Aorta (tissue), 5 donors: ENCODE data around the gene MTFR1L. TPM values are rescaled to one million over a fixed set of nuclear protein-coding genes. Genes with fewer than 3 reads are reported as not detected.

Experiments
- ATAC-seq: fragments of 200-7000 bp; cut with Tn5 transposase; one replicate; pipeline ENCODE4 v1.9.1; 2022; ENCODE audit warnings: moderate library complexity; ENCODE audit not compliant: low FRiP score
- DNase-seq, 2 donors: peaks; one replicate each; pipeline ENCODE4 v3.0.0-alpha.2; 2020
- H3K27ac ChIP-seq, 2 donors: one replicate each; pipeline ENCODE4 v1.5.1; 2013; ENCODE audit warnings: low read length in 2 of 2, mild to moderate bottlenecking in 2 of 2, moderate library complexity in 2 of 2, control low read depth in 1 of 2, inconsistent platforms in 1 of 2, low read depth in 1 of 2
- H3K27me3 ChIP-seq, 2 donors: one replicate each; pipeline ENCODE4 v1.6.1; 2013; ENCODE audit warnings: control low read depth in 1 of 2, low read length in 1 of 2, mild to moderate bottlenecking in 1 of 2, moderate library complexity in 1 of 2; ENCODE audit not compliant: insufficient read depth in 2 of 2, control insufficient read depth in 1 of 2
- H3K36me3 ChIP-seq, 2 donors: one replicate each; pipeline ENCODE4 v1.6.1; 2013; ENCODE audit warnings: control low read depth in 1 of 2, low read length in 1 of 2, mild to moderate bottlenecking in 1 of 2; ENCODE audit not compliant: insufficient read depth in 2 of 2, control insufficient read depth in 1 of 2
- H3K4me1 ChIP-seq, 2 donors: one replicate each; pipeline ENCODE4 v1.6.1; 2013; ENCODE audit warnings: low read length in 2 of 2, control low read depth in 1 of 2, mild to moderate bottlenecking in 1 of 2, moderate library complexity in 1 of 2; ENCODE audit not compliant: insufficient read depth in 2 of 2, control insufficient read depth in 1 of 2
- H3K4me3 ChIP-seq, 2 donors: one replicate each; pipeline ENCODE4 v1.5.1; 2013; ENCODE audit warnings: low read length in 2 of 2, control low read depth in 1 of 2, mild to moderate bottlenecking in 1 of 2
- H3K9me3 ChIP-seq: one replicate; pipeline ENCODE4 v1.6.1; 2013; ENCODE audit warnings: mild to moderate bottlenecking, low read length; ENCODE audit not compliant: control insufficient read depth
- WGBS, 2 donors: extraction: QIAGEN DNeasy Blood & Tissue Kit; methylation state at CpG; one replicate each; pipeline ENCODE4 v1.1.7; 2013; 5-methylcytosine and 5-hydroxymethylcytosine counted together
- intact Hi-C, 2 donors: fragments of 100-400 bp; cut with DNase I; formaldehyde crosslinking; loops; one replicate each; pipeline versions ENCODE4 v1.14.2 to v1.15.0; 2022
- polyA plus RNA-seq, 2 donors: library from polyadenylated mRNA; stranded (reverse); fragments of 200-250 nt; gene quantifications; one replicate each; pipeline ENCODE4 v1.2.3, GENCODE V29; 2013
- total RNA-seq, 2 donors: library from RNA; stranded (reverse); fragmentation: NEBNext Ultra II Directional; extraction: Animal tissue kit (Norgen Biotek cat#: 25700); gene quantifications; one replicate each; pipeline ENCODE4 v1.2.1, GENCODE V29; 2021
- donor health status: healthy with polysubstance abuse.
- donor health status: Bipolar disorder and iron deficiency.
- donor health status: DM: no; HTN: no; CAD: no.
- donor health status: DM: no; HTN: no; CAD: no.
- donor health status: DM: yes; HTN: yes; CAD: no.

Gene MTFR1L
- total and polyA plus RNA-seq, 4 donors: 52.2 to 72.3 (median 56.8) TPM

GRCh38 chr1:25809283-25809926 lies 10.3 kb upstream of the MTFR1L start:
- no peaks in the 10 kb centered on the region for H3K4me1 ChIP-seq
- no peaks in the 10 kb centered on the region for H3K9me3 ChIP-seq
- H3K27ac ChIP-seq: no peak overlapping the region
- no peaks in the 10 kb centered on the region for H3K27me3 ChIP-seq
- DNase-seq: peak in 1 of 2 donors; percentile 78
- H3K36me3 ChIP-seq: peaks cover 0 to 4% of the 10 kb centered on the region in 2 donors
- WGBS, 2 donors: 86 to 91% methylated on average over 18 of the region's 18 CpGs
- intact Hi-C loops: loop anchor here (10.0 kb wide), 2 partner anchors 375 to 575 kb away; partner anchors contain the start of genes MACO1 (in 1 of the 2) and SYF2 (in 1 of the 2)
- ATAC-seq: no peak
- H3K4me3 ChIP-seq: no peak overlapping the region

GRCh38 chr1:25809929-25810328 lies 9.8 kb upstream of the MTFR1L start:
- Histone ChIP-seq H3K27me3 (no peaks in the 10 kb centered on the region), H3K36me3 (peaks cover 0 to 4% of the 10 kb centered on the region in 2 donors), H3K4me1 (no peaks in the 10 kb centered on the region), H3K4me3 (no peak overlapping the region), H3K9me3 (no peaks in the 10 kb centered on the region), H3K27ac (no peak overlapping the region)
- ATAC-seq (no peak), DNase-seq (peak in 1 of 2 donors; percentile 75)
- 92 to 95% methylated on average over 7 of the region's 7 CpGs for WGBS, 2 donors
- intact Hi-C loops: loop anchor here (5.0 to 10.0 kb wide), 3 partner anchors 375 to 575 kb away; partner anchors contain the start of genes MACO1 (in 1 of the 2) and SYF2 (in 1 of the 2)

DNA sequence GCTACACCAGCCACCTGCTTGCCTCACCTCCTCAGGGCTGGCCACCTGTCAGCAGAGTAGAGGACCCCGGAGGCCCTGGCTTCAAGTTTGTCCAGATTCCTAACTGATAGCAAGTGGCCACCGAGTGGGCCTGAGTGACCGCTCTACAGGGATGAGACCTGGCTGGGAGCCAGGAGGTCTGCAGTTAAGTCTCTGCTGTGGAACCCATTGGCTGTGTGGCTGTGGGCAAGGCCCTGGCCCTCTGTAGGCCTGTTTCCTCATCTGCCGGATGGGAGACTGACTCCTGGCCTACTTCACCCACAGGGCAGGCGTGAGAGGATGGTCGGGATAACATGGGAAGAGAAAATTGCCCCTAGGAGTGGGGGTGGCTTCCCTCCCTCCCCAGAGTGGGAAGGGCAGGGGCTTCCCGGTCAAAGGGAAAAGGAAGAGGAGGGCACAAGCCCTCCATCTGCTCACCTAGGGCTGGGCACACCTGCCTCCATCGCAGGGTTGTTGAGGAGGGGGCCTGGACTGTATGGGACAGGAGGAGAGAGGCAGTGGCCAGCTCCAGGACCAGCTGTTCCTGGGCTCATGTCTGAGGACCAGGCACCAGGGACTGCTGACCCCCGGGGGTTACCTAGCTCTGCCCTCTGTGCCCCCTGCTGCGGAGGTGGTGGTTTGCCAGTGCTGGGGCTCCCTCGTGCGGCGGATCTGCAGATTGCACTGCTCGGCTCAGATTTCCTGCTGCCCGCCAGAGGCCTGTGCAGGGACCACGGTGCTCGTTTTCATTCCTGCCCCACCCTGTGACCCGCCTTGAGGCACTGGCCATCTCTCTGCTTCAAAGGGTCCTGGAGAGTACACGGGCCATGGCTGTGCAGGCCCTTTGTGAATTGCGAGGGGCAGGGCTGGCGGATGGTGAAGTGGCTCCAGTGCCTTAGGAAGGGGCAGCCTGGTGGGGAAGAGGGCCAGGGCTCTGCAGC lies 9.1 kb upstream of the MTFR1L start:
- peak; percentile 66 for ATAC-seq
- H3K27ac ChIP-seq: no peak overlapping the region
- no peak overlapping the region for H3K4me3 ChIP-seq
- 33 to 36% methylated on average over 21 of the region's 21 CpGs for WGBS, 2 donors
- no peaks in the 10 kb centered on the region for H3K9me3 ChIP-seq
- peak; percentile 79 to 90 for DNase-seq
- H3K36me3 ChIP-seq: peaks cover 0 to 4% of the 10 kb centered on the region in 2 donors
- H3K27me3 ChIP-seq: no peaks in the 10 kb centered on the region
- intact Hi-C loops: loop anchor here in 1 of 2 donors (5.0 kb wide), 1 partner anchor 408 kb away; no protein-coding TSS in a partner anchor
- H3K4me1 ChIP-seq: no peaks in the 10 kb centered on the region

- Histone ChIP-seq H3K4me1 (no peaks in the 10 kb centered on the region), H3K36me3 (peaks cover 0 to 4% of the 10 kb centered on the region in 2 donors), H3K4me3 (no peak overlapping the region), H3K9me3 (no peaks in the 10 kb centered on the region), H3K27ac (no peak overlapping the region), H3K27me3 (no peaks in the 10 kb centered on the region)
- no peak for ATAC-seq
- peak in 1 of 2 donors; percentile 50 for DNase-seq
- WGBS, 2 donors: 88 to 91% methylated on average over 13 of the region's 13 CpGs
- intact Hi-C loops: loop anchor here in 1 of 2 donors (5.0 kb wide), 1 partner anchor 409 kb away; no protein-coding TSS in a partner anchor
Measured at GRCh38 chr1:25811384-25812082, 8.2 kb upstream of the MTFR1L start.

- WGBS, 2 donors: 80 to 81% methylated on average over 11 of the region's 11 CpGs
- Histone ChIP-seq H3K4me1 (no peaks in the 10 kb centered on the region), H3K27me3 (no peaks in the 10 kb centered on the region), H3K4me3 (no peak overlapping the region), H3K9me3 (no peaks in the 10 kb centered on the region), H3K36me3 (peaks cover 0 to 4% of the 10 kb centered on the region in 2 donors), H3K27ac (no peak overlapping the region)
- DNase-seq (no peak), ATAC-seq (no peak)
- intact Hi-C loops: loop anchor here in 1 of 2 donors (5.0 kb wide), 1 partner anchor 411 kb away; no protein-coding TSS in a partner anchor
Measured at GRCh38 chr1:25813071-25813733, 6.6 kb upstream of the MTFR1L start.

- H3K36me3 ChIP-seq: peaks cover 0 to 4% of the 10 kb centered on the region in 2 donors
- no peak overlapping the region for H3K4me3 ChIP-seq
- no peaks in the 10 kb centered on the region for H3K4me1 ChIP-seq
- H3K27ac ChIP-seq: no peak overlapping the region
- no peak for ATAC-seq
- no peaks in the 10 kb centered on the region for H3K9me3 ChIP-seq
- no peaks in the 10 kb centered on the region for H3K27me3 ChIP-seq
- WGBS, 2 donors: 88 to 93% methylated on average over 24 of the region's 24 CpGs
- intact Hi-C loops: loop anchor here in 1 of 2 donors (5.0 kb wide), 1 partner anchor 412 kb away; no protein-coding TSS in a partner anchor
- no peak for DNase-seq
Measured at GRCh38 chr1:25813734-25814471, 5.9 kb upstream of the MTFR1L start.

DNA sequence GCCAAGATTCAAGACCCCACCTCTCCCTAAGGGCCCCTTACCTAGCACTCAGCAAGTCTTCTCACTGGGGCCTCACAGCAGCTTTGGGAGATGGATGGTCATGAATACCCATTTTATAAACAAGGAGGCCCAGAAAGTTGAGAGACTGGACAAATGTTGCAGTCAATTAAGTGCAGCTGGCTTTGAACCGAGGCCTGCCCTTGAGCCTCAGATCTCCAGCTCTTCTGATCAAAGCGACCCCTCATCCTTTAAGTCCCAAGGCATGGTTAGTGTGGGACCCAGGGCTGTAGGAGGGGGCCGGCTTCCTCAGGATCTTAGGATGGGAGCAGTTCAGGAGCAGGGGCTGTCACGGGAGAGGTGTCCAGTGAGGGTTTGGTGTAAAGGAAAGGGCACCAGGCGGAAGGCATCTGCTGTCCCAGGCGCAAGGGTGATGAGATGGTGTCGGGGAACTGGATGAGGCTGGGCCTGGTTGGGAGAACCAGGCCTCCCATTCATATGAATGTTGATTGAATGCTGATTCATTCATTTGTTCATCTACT lies 5.1 kb upstream of the MTFR1L start:
- intact Hi-C loops: loop anchor here in 1 of 2 donors (5.0 kb wide), 2 partner anchors 412 to 567 kb away; partner anchors contain the start of gene RSRP1
- Histone ChIP-seq H3K4me3 (no peak overlapping the region), H3K27ac (no peak overlapping the region), H3K36me3 (peaks cover 0 to 4% of the 10 kb centered on the region in 2 donors), H3K27me3 (no peaks in the 10 kb centered on the region), H3K4me1 (no peaks in the 10 kb centered on the region), H3K9me3 (no peaks in the 10 kb centered on the region)
- ATAC-seq (no peak), DNase-seq (no peak)
- WGBS, 2 donors: 89 to 94% methylated on average over 7 of the region's 7 CpGs
